GM10248 (cell line): ENCODE measurements around the gene CMIP.

Experiments used
- CTCF ChIA-PET: fragments of 300-600 bp; sonication (Branson Sonifier 250); formaldehyde crosslinking; extraction: SDS; loops from one replicate; lab custom pipeline; 2021; ENCODE audit warnings: antibody characterized with exemption; lab: Yijun Ruan, JAX
- POLR2A ChIA-PET: fragments of 350-650 bp; sonication (Branson Sonifier 250); formaldehyde crosslinking; extraction: SDS; loops from one replicate; lab custom pipeline; 2020; ENCODE audit warnings: antibody characterized with exemption; lab: Yijun Ruan, JAX
- DNase-seq: peaks from one replicate; pipeline ENCODE4 v3.0.0; 2012; ENCODE audit errors: extremely low spot score
- CTCF ChIP-seq: IDR thresholded peaks from 2 replicates; pipeline ENCODE4 v1.5.1; 2012; ENCODE audit warnings: mild to moderate bottlenecking, low read depth; ENCODE audit errors: extremely low read depth, missing control alignments, control extremely low read depth

Gene CMIP

GRCh38 chr16:81483970-81484595 is 39.5 kb downstream of the CMIP start:
- ChIA-PET CTCF (interaction anchor here (0.8 to 7.2 kb wide), 3 partner anchors 10 to 44 kb away, joined by 3 to 53 read pairs (median 4); no protein-coding TSS in a partner anchor), POLR2A (interaction anchor here (0.5 kb wide), 1 partner anchor 49 kb away, joined by 3 read pairs; no protein-coding TSS in a partner anchor)
- DNase-seq, result no peak
- no peak for TF ChIP-seq CTCF

GRCh38 chr16:81484908-81485624 is 40.5 kb downstream of the CMIP start:
- CTCF ChIA-PET, result interaction anchor here (0.8 to 7.2 kb wide), 7 partner anchors 9 to 82 kb away, joined by 3 to 53 read pairs (median 4); no protein-coding TSS in a partner anchor
- no peak for TF ChIP-seq CTCF
- POLR2A ChIA-PET, result no interaction called here
- no peak for DNase-seq

GRCh38 chr16:81485824-81486539 is 41.4 kb downstream of the CMIP start:
- CTCF ChIA-PET, result interaction anchor here (1.0 to 7.2 kb wide), 4 partner anchors 9 to 83 kb away, joined by 3 to 53 read pairs (median 4); no protein-coding TSS in a partner anchor

GRCh38 chr16:81486540-81487061 is 42.0 kb downstream of the CMIP start:
- DNase-seq, result no peak
- CTCF ChIA-PET, result interaction anchor here (7.2 kb wide), 1 partner anchor 8 kb away, joined by 53 read pairs; no protein-coding TSS in a partner anchor
- no peak for TF ChIP-seq CTCF

More at GRCh38 chr16:81485824-81486539, 41.4 kb downstream of the CMIP start:
- POLR2A ChIA-PET, result no interaction called here
- DNase-seq, result no peak
- no peak for TF ChIP-seq CTCF

GRCh38 chr16:81487301-81487720 is 42.7 kb downstream of the CMIP start:
- no peak for TF ChIP-seq CTCF
- no peak for DNase-seq
- POLR2A ChIA-PET, result no interaction called here
- CTCF ChIA-PET, result interaction anchor here (7.2 kb wide), 1 partner anchor 7 kb away, joined by 53 read pairs; no protein-coding TSS in a partner anchor

More at GRCh38 chr16:81486540-81487061, 42.0 kb downstream of the CMIP start:
- POLR2A ChIA-PET, result no interaction called here

- no peak for DNase-seq
- ChIA-PET POLR2A (no interaction called here), CTCF (interaction anchor here (0.8 kb wide), 1 partner anchor 85 kb away, joined by 3 read pairs; no protein-coding TSS in a partner anchor)
- no peak for TF ChIP-seq CTCF
Observed at GRCh38 chr16:81488687-81489411, 44.2 kb downstream of the CMIP start.
